ENCODE measurements around the gene AKIRIN1. TPM values are rescaled to one million over a fixed set of nuclear protein-coding genes. Genes with fewer than 3 reads are reported as not detected.

AKIRIN1 gene
- total RNA-seq (43.4 and 49.3 TPM in 2 replicates), polyA plus RNA-seq (22.2 and 28.4 TPM in 2 replicates), polyA minus RNA-seq (37.3 and 39.1 TPM in 2 replicates), Bru-seq, nascent RNA (percentile 92 among the genes with signal in this experiment), BruChase-seq, experiment 1, labeled RNA remaining after a 6-hour chase (percentile 92 among the genes with signal in this experiment), BruChase-seq, experiment 2, labeled RNA remaining after a 2-hour chase (percentile 98 among the genes with signal in this experiment)
- 24.9 and 29.4 TPM in 2 replicates for polyA plus RNA-seq (2011; cell fraction: cytosol; rRNA removed)
- polyA plus RNA-seq (2011; cell fraction: nucleus; rRNA removed), result 14.5 and 17.5 TPM in 2 replicates
- 42.8 and 50.5 TPM in 2 replicates for polyA plus RNA-seq (2012)
- polyA minus RNA-seq (2011; cell fraction: cytosol; rRNA and poly(A)+ RNA removed), result 35.5 TPM
- 14.1 and 15.6 TPM in 2 replicates for polyA minus RNA-seq (2011; cell fraction: nucleus; rRNA and poly(A)+ RNA removed)
- long read RNA-seq, transcript AKIRIN1-202 (5 exons, 2,741 nt), result major isoform, 211 of 226 reads
- long read RNA-seq, transcript AKIRIN1-203 (4 exons, 1,243 nt), result minor isoform, 8 of 226 reads
- long read RNA-seq, partial matches to known transcripts, result 2 of 226 reads
- long read RNA-seq, other reads (novel, unspliced or antisense), result 4 of 226 reads

DNA sequence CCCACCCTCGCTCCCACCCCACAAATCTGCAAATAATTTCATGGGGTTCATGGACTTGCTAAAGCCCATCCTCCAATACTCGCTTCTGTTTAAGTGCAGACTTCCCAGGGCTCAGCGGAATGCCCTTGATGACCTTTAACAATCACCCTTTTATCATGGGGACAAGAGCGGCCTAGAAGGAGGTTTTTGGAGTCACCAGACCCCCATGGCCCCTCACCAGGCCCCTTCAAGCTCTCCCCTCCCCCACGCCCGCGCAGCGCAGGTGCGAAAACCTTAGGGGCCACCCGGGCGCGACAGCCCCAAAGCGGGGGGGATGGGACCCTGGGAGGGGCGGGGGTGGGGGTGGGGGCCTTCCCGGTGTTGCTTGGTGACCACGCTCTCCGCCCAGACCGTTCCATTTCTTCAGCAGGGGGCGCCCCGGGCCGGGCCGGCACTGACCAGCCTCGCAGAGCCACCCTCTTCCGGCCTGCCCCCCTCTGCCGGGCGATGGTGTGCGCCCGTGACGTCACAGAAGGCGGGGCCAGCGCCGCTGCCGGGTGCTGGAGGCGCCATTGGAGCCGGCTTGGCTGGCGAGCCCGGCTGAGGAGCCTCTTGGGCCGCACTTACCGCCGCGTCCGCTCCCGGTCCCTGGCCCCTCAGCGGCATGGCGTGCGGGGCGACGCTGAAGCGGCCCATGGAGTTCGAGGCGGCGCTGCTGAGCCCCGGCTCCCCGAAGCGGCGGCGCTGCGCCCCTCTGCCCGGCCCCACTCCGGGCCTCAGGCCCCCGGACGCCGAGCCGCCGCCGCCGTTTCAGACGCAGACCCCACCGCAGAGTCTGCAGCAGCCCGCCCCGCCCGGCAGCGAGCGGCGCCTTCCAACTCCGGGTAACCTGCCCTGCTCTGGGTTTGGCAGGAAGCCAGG lies at the start of gene AKIRIN1:
Gene AKIRIN1, plus strand, starts transcription at position 539 of the 900 bp plus-strand sequence. Its CDS starts 105 bp downstream, at position 644.
- peaks cover 4% of the 10 kb centered on the region for H4K20me1 ChIP-seq (replicated peaks; ENCODE audit: control insufficient read depth, extremely low read depth, insufficient read depth, low read length)
- H3K27ac ChIP-seq (ENCODE audit: insufficient read depth, low read depth, low read length), result peak within 1 kb of the TSS; percentile 85
- TF ChIP-seq, protein P1, sequence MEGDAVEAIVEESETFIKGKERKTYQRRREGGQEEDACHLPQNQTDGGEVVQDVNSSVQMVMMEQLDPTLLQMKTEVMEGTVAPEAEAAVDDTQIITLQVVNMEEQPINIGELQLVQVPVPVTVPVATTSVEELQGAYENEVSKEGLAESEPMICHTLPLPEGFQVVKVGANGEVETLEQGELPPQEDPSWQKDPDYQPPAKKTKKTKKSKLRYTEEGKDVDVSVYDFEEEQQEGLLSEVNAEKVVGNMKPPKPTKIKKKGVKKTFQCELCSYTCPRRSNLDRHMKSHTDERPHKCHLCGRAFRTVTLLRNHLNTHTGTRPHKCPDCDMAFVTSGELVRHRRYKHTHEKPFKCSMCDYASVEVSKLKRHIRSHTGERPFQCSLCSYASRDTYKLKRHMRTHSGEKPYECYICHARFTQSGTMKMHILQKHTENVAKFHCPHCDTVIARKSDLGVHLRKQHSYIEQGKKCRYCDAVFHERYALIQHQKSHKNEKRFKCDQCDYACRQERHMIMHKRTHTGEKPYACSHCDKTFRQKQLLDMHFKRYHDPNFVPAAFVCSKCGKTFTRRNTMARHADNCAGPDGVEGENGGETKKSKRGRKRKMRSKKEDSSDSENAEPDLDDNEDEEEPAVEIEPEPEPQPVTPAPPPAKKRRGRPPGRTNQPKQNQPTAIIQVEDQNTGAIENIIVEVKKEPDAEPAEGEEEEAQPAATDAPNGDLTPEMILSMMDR (IDR thresholded peaks at IDR 0.05; ENCODE audit: extremely low read depth in 1 of 2, insufficient read depth in 1 of 2, low read depth in 1 of 2, low read length in 2 of 2), result no peak
- TF ChIP-seq POLR2A (IDR thresholded peaks at IDR 0.05; ENCODE audit: low read depth, low read length) (peak; percentile 95), POLR2AphosphoS5 (IDR thresholded peaks at IDR 0.05; ENCODE audit: insufficient read depth, low read depth, low read length) (peak; percentile 98)
- POLR2A ChIA-PET, result no interaction called here
- H3K9ac ChIP-seq (replicated peaks; ENCODE audit: extremely low read depth, insufficient read depth, low read length), result peak within 1 kb of the TSS; percentile 98
- peak within 1 kb of the TSS; percentile 100 for H2AFZ ChIP-seq (ENCODE audit: low read depth, low read length)
- CTCF ChIA-PET, result no interaction called here
- dilution Hi-C loops (cut with MboI; ENCODE audit: extremely low pct_ligation_motif_present, low sequenced_read_pairs), result no loop called here
- H3K4me1 ChIP-seq (ENCODE audit: control insufficient read depth, extremely low read depth, insufficient read depth, low read length), result peaks cover 27% of the 10 kb centered on the region
- intact Hi-C loops (cut with micrococcal nuclease), result loop anchor here (1.0 to 5.0 kb wide), 4 partner anchors 35 to 586 kb away; partner anchors contain the start of genes MYCBP, NDUFS5, PABPC4 and RRAGC
- H3K4me2 ChIP-seq (ENCODE audit: insufficient read depth, low read length), result peak within 1 kb of the TSS; percentile 87
- H3K9me1 ChIP-seq (replicated peaks; ENCODE audit: control insufficient read depth, extremely low read depth, insufficient read depth, low read length), result no peaks in the 10 kb centered on the region
- DNase-seq (ENCODE audit: low read depth, low spot score) (peak; percentile 97), FAIRE-seq (peak; percentile 89)
- BruUV-seq (replicated peaks), result no TSS peak
- peaks cover 0 to 3% of the 10 kb centered on the region in 2 experiments for H3K36me3 ChIP-seq (ENCODE audit: control insufficient read depth in 2 of 2, extremely low read depth in 1 of 2, insufficient read depth in 2 of 2, low read length in 2 of 2)
- H3K27me3 ChIP-seq (ENCODE audit: control insufficient read depth in 2 of 2, insufficient read depth in 2 of 2, low read length in 2 of 2), result no peaks in the 10 kb centered on the region
- H3K9me3 ChIP-seq (replicated peaks; ENCODE audit: control insufficient read depth, insufficient read depth, low read length), result no peaks in the 10 kb centered on the region
- H3K4me3 ChIP-seq (replicated peaks in 1 of 3; ENCODE audit: insufficient read depth in 1 of 3, low read depth in 1 of 3, low read length in 3 of 3), result peak within 1 kb of the TSS; percentile 67 to 83 (median 82)
- H3K79me2 ChIP-seq (ENCODE audit: control insufficient read depth, insufficient read depth, low read length), result peaks cover 49% of the 10 kb centered on the region
